Liver (tissue), 3 donors: Measurements from ENCODE around the gene ZNHIT6.

ENCODE experiments used
- MAX ChIP-seq: IDR thresholded peaks from 2 replicates; pipeline ENCODE4 v1.6.1; 2016; ENCODE audit warnings: antibody characterized with exemption
- RAD21 ChIP-seq, 2 donors: IDR thresholded peaks; 2 replicates each; pipeline ENCODE4 v1.6.1; 2016; ENCODE audit warnings: antibody characterized with exemption in 2 of 2, mild to moderate bottlenecking in 2 of 2
- TF ChIP-seq, protein P1 (sequence below): fragments of 150-350 bp; IDR thresholded peaks from 2 replicates; pipeline ENCODE4 v1.5.1; 2017; ENCODE audit warnings: improper control_type of control experiment, low read depth, low read length; ENCODE audit not compliant: missing input control
- donor health status: healthy.
- donor health status: healthy.

GRCh38 chr1:85605484-85606413, 102.5 kb downstream of the ZNHIT6 start:
- TF ChIP-seq, protein P1, sequence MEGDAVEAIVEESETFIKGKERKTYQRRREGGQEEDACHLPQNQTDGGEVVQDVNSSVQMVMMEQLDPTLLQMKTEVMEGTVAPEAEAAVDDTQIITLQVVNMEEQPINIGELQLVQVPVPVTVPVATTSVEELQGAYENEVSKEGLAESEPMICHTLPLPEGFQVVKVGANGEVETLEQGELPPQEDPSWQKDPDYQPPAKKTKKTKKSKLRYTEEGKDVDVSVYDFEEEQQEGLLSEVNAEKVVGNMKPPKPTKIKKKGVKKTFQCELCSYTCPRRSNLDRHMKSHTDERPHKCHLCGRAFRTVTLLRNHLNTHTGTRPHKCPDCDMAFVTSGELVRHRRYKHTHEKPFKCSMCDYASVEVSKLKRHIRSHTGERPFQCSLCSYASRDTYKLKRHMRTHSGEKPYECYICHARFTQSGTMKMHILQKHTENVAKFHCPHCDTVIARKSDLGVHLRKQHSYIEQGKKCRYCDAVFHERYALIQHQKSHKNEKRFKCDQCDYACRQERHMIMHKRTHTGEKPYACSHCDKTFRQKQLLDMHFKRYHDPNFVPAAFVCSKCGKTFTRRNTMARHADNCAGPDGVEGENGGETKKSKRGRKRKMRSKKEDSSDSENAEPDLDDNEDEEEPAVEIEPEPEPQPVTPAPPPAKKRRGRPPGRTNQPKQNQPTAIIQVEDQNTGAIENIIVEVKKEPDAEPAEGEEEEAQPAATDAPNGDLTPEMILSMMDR, result no peak
- peak; percentile 38 to 52 for TF ChIP-seq RAD21 (IDR thresholded peaks at IDR 0.05)
- no peak for TF ChIP-seq MAX
